ENCODE results near the gene ANKRD13C. TPM values are rescaled to one million over a fixed set of nuclear protein-coding genes. Genes with fewer than 3 reads are reported as not detected.
"Not testable (repeated sequence)": the region's sequence is repeated elsewhere in the genome, so short reads cannot be mapped to it uniquely, and the experiment has no call there.

Gene ANKRD13C
- total and polyA plus RNA-seq, 2 donors (not counting 1 experiment from before 2014, with no cell fraction given): 19.4 to 30.2 TPM

DNA sequence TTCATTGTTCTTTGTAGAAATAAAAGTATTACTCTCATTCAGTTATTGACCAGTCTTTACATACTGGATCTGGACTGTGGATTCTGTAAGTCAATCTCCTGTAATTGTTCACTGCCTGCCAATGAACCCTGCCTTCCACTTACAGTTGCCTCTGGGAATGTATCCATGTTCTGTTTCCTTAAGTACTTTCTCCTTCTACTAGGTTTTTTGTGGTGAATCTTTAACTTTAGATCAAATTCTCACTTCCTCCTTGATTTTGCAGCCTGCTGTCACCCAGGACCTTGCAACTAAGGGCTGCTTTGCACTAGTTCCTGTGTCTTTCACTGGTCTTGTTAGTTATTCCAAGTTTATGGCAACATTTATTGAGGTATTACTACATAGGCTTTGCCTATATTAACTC, 28.2 kb upstream of the ANKRD13C start:
- Histone ChIP-seq H3K79me2 (ENCODE audit: control insufficient read depth, insufficient read depth, low read length) (no peaks in the 10 kb centered on the region), H3K36me3 (ENCODE audit: control insufficient read depth, insufficient read depth, low read length) (no peaks in the 10 kb centered on the region), H3K4me2 (ENCODE audit: extremely low read depth, insufficient read depth, low read length) (no peak overlapping the region), H3K4me3 (replicated peaks in 1 of 4; ENCODE audit: control extremely low read depth in 1 of 4, insufficient read depth in 1 of 4, low read depth in 3 of 4, low read length in 4 of 4) (no peak overlapping the region), H4K20me1 (ENCODE audit: control insufficient read depth, extremely low read depth, insufficient read depth, low read length) (no peaks in the 10 kb centered on the region), H2AFZ (ENCODE audit: low read length) (no peak overlapping the region), H3K4me1 (ENCODE audit: control insufficient read depth, extremely low read depth, insufficient read depth, low read length) (no peaks in the 10 kb centered on the region), H3K9me3 (ENCODE audit: control insufficient read depth, insufficient read depth, low read depth, low read length) (no peaks in the 10 kb centered on the region), H3K27ac (ENCODE audit: insufficient read depth, low read length) (no peak overlapping the region), H3K9ac (ENCODE audit: insufficient read depth, low read length) (no peak overlapping the region), H3K27me3 (ENCODE audit: control insufficient read depth, insufficient read depth, low read length) (no peaks in the 10 kb centered on the region)
- TF ChIP-seq, protein P1, sequence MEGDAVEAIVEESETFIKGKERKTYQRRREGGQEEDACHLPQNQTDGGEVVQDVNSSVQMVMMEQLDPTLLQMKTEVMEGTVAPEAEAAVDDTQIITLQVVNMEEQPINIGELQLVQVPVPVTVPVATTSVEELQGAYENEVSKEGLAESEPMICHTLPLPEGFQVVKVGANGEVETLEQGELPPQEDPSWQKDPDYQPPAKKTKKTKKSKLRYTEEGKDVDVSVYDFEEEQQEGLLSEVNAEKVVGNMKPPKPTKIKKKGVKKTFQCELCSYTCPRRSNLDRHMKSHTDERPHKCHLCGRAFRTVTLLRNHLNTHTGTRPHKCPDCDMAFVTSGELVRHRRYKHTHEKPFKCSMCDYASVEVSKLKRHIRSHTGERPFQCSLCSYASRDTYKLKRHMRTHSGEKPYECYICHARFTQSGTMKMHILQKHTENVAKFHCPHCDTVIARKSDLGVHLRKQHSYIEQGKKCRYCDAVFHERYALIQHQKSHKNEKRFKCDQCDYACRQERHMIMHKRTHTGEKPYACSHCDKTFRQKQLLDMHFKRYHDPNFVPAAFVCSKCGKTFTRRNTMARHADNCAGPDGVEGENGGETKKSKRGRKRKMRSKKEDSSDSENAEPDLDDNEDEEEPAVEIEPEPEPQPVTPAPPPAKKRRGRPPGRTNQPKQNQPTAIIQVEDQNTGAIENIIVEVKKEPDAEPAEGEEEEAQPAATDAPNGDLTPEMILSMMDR (conservative IDR thresholded peaks at IDR 0.05 in 1 of 2, IDR thresholded peaks at IDR 0.05 in 1 of 2; ENCODE audit: low read depth in 1 of 2, low read length in 2 of 2): no peak
- no peak for TF ChIP-seq EZH2 (IDR thresholded peaks at IDR 0.05; ENCODE audit: low read length, missing control alignments)
- no peak for DNase-seq (ENCODE audit: low read depth in 2 of 2)

- TF ChIP-seq, protein P1 (conservative IDR thresholded peaks at IDR 0.05 in 1 of 2, IDR thresholded peaks at IDR 0.05 in 1 of 2; ENCODE audit: low read depth in 1 of 2, low read length in 2 of 2): no peak
- no peak for TF ChIP-seq EZH2 (IDR thresholded peaks at IDR 0.05; ENCODE audit: low read length, missing control alignments)
Measured at GRCh38 chr1:70376196-70376595, 21.7 kb upstream of the ANKRD13C start.

DNA sequence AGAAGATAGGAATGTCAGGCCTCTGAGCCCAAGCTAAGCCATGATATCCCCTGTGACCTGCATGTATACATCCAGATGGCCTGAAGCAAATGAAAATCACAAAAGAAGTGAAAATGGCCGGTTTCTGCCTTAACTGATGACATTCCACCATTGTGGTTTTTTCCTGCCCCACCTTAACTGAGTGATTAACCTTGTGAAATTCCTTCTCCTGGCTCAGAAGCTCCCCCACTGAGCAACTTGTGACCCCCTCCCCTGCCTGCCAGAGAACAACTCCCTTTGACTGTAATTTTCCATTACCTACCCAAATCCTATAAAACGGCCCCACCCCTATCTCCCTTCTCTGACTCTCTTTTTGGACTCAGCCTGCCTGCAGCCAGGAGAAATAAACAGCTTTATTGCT, 19.1 kb upstream of the ANKRD13C start:
- not testable (repeated sequence) for H2AFZ ChIP-seq (ENCODE audit: low read length); H3K9ac ChIP-seq (ENCODE audit: insufficient read depth, low read length); H3K27ac ChIP-seq (ENCODE audit: insufficient read depth, low read length); H3K27me3 ChIP-seq (ENCODE audit: control insufficient read depth, insufficient read depth, low read length); H3K9me3 ChIP-seq (ENCODE audit: control insufficient read depth, insufficient read depth, low read depth, low read length); H3K79me2 ChIP-seq (ENCODE audit: control insufficient read depth, insufficient read depth, low read length); H3K36me3 ChIP-seq (ENCODE audit: control insufficient read depth, insufficient read depth, low read length); H4K20me1 ChIP-seq (ENCODE audit: control insufficient read depth, extremely low read depth, insufficient read depth, low read length); H3K4me3 ChIP-seq (replicated peaks in 1 of 4; ENCODE audit: control extremely low read depth in 1 of 4, insufficient read depth in 1 of 4, low read depth in 3 of 4, low read length in 4 of 4); H3K4me1 ChIP-seq (ENCODE audit: control insufficient read depth, extremely low read depth, insufficient read depth, low read length); H3K4me2 ChIP-seq (ENCODE audit: extremely low read depth, insufficient read depth, low read length)
- DNase-seq (ENCODE audit: low read depth in 2 of 2): peak in 1 of 2 donors; percentile 31

More at GRCh38 chr1:70376196-70376595, 21.7 kb upstream of the ANKRD13C start:
- no peaks in the 10 kb centered on the region for H3K79me2 ChIP-seq (ENCODE audit: control insufficient read depth, insufficient read depth, low read length)
- no peaks in the 10 kb centered on the region for H3K36me3 ChIP-seq (ENCODE audit: control insufficient read depth, insufficient read depth, low read length)
- H3K4me3 ChIP-seq (replicated peaks in 1 of 4; ENCODE audit: control extremely low read depth in 1 of 4, insufficient read depth in 1 of 4, low read depth in 3 of 4, low read length in 4 of 4): no peak overlapping the region
- H2AFZ ChIP-seq (ENCODE audit: low read length): no peak overlapping the region
- no peaks in the 10 kb centered on the region for H3K4me1 ChIP-seq (ENCODE audit: control insufficient read depth, extremely low read depth, insufficient read depth, low read length)
- no peak overlapping the region for H3K27ac ChIP-seq (ENCODE audit: insufficient read depth, low read length)
- DNase-seq (ENCODE audit: low read depth in 2 of 2): no peak
- H3K9ac ChIP-seq (ENCODE audit: insufficient read depth, low read length): no peak overlapping the region
- H3K27me3 ChIP-seq (ENCODE audit: control insufficient read depth, insufficient read depth, low read length): no peaks in the 10 kb centered on the region
- no peaks in the 10 kb centered on the region for H3K9me3 ChIP-seq (ENCODE audit: control insufficient read depth, insufficient read depth, low read depth, low read length)
- H3K4me2 ChIP-seq (ENCODE audit: extremely low read depth, insufficient read depth, low read length): no peak overlapping the region
- no peaks in the 10 kb centered on the region for H4K20me1 ChIP-seq (ENCODE audit: control insufficient read depth, extremely low read depth, insufficient read depth, low read length)

Data from fibroblast of lung (primary cell).